Transverse colon (tissue), 4 donors: Measurements from ENCODE around the gene RBM47. TPM values are rescaled to one million over a fixed set of nuclear protein-coding genes. Genes with fewer than 3 reads are reported as not detected.
A peak's percentile ranks its signal among the peaks of the same experiment; 100 is the strongest.

ENCODE experiments used
- DNase-seq: peaks from one replicate; pipeline ENCODE4 v3.0.0-alpha.2; 2019
- H3K27ac ChIP-seq, 4 donors: fragments of 200-600 bp; sonication (generic); 2 replicates each; pipeline ENCODE4 v1.5.1; 2016 to 2018; ENCODE audit warnings: inconsistent platforms in 4 of 4
- H3K27me3 ChIP-seq: fragments of 200-600 bp; sonication (generic); 2 replicates; pipeline ENCODE4 v1.5.1; 2017; ENCODE audit warnings: inconsistent platforms
- H3K36me3 ChIP-seq, 4 donors: fragments of 200-600 bp; sonication (generic); 2 replicates each; pipeline ENCODE4 v1.5.1; 2017 to 2019; ENCODE audit warnings: inconsistent platforms in 4 of 4
- H3K4me1 ChIP-seq, 4 donors: fragments of 200-600 bp; sonication (generic); 2 replicates each; pipeline ENCODE4 v1.5.1; 2017 to 2020; ENCODE audit warnings: inconsistent platforms in 4 of 4
- H3K4me3 ChIP-seq, 4 donors: fragments of 200-600 bp; sonication (generic); 1 replicate in 1 of 4; 2 replicates in 3 of 4; pipeline versions ENCODE4 v1.5.1 to v1.6.1; 2017 to 2019; ENCODE audit warnings: inconsistent platforms in 4 of 4
- H3K9me3 ChIP-seq, 2 donors: fragments of 200-600 bp; sonication (generic); 2 replicates each; pipeline ENCODE4 v1.5.1; 2017 to 2019; ENCODE audit warnings: inconsistent platforms in 2 of 2
- EP300 ChIP-seq: sonication (generic); formaldehyde crosslinking; IDR thresholded peaks from one replicate; pipeline ENCODE4 v1.6.1; 2017; ENCODE audit warnings: antibody characterized with exemption, low read depth
- POLR2A ChIP-seq: fragments of 450-650 bp; IDR thresholded peaks from one replicate; pipeline ENCODE4 v1.6.1; 2016; ENCODE audit warnings: antibody characterized with exemption, mild to moderate bottlenecking, moderate library complexity
- POLR2AphosphoS5 ChIP-seq, 3 donors: sonication (generic); formaldehyde crosslinking; IDR thresholded peaks; one replicate each; pipeline ENCODE4 v1.6.1; 2016; ENCODE audit warnings: antibody characterized with exemption in 3 of 3
- WGBS, 2 donors: methylation state at CpG; one replicate each; pipeline ENCODE4 v1.1.5; 2018; ENCODE audit warnings: low coverage in 1 of 2; 5-methylcytosine and 5-hydroxymethylcytosine counted together
- in situ Hi-C, 4 donors: fragments of 200-750 bp; cut with MboI; loops; one replicate each; pipeline versions ENCODE4 v1.15.0 to v1.15.1; 2017; ENCODE audit warnings: low sequenced_read_pairs in 3 of 4, low pct_ligation_motif_present in 1 of 4, low pct_unique_long_range_greater_than_20kb in 1 of 4
- intact Hi-C: fragments of 100-400 bp; cut with DNase I; formaldehyde crosslinking; loops from one replicate; pipeline ENCODE4 v1.15.1; 2023; ENCODE audit warnings: low total_unique reads
- total RNA-seq, 4 donors: library from RNA; depleted of rRNA; stranded (reverse); fragments of >200 nt; gene quantifications; one replicate each; pipeline ENCODE4 v1.1.0, GENCODE V29; 2016
- TF ChIP-seq, protein P1 (sequence below), 5 experiments: fragments of 200-600 bp in 3 of 5; fragments of 450-650 bp in 2 of 5; sonication (generic) in 3 of 5; IDR thresholded peaks; 1 replicate in 2 of 5; 2 replicates in 3 of 5; pipeline ENCODE4 v1.5.1; 2016 to 2017; ENCODE audit warnings: antibody characterized with exemption in 5 of 5, inconsistent platforms in 3 of 5, mild to moderate bottlenecking in 2 of 5, moderate library complexity in 1 of 5

RBM47 gene
- total RNA-seq, 4 donors from 2014 or later, result 273 to 667 (median 572) TPM

DNA sequence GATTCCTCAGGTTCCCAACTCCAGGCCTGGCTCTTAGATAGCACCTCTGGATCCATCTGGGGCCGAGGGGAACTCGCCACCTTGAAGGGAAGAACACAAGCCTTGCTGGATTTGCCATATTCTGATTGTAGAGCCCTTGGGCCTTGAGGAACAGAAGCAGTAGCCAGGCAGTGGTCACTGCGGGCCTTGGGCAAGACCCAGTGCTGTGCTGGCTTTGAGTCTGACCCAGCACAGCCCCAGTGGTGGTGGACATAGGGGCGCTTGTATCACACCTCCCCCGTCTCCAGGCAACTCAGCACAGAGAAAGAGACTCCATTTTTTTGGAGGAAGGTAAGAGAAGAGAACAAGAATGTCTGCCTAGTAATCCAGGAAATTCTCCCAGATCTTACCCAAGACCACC is 249.0 kb downstream of the RBM47 start:
- intact Hi-C loops, result no loop called here
- in situ Hi-C loops, result no loop called here
- TF ChIP-seq, protein P1, sequence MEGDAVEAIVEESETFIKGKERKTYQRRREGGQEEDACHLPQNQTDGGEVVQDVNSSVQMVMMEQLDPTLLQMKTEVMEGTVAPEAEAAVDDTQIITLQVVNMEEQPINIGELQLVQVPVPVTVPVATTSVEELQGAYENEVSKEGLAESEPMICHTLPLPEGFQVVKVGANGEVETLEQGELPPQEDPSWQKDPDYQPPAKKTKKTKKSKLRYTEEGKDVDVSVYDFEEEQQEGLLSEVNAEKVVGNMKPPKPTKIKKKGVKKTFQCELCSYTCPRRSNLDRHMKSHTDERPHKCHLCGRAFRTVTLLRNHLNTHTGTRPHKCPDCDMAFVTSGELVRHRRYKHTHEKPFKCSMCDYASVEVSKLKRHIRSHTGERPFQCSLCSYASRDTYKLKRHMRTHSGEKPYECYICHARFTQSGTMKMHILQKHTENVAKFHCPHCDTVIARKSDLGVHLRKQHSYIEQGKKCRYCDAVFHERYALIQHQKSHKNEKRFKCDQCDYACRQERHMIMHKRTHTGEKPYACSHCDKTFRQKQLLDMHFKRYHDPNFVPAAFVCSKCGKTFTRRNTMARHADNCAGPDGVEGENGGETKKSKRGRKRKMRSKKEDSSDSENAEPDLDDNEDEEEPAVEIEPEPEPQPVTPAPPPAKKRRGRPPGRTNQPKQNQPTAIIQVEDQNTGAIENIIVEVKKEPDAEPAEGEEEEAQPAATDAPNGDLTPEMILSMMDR (IDR thresholded peaks at IDR 0.05), result no peak
- no peak for TF ChIP-seq EP300
- TF ChIP-seq POLR2AphosphoS5 (IDR thresholded peaks at IDR 0.05), result no peak
- no peak for TF ChIP-seq POLR2A
- no peak overlapping the region for H3K27ac ChIP-seq
- peaks cover 0 to 17% (median 9%) of the 10 kb centered on the region in 4 donors for H3K4me1 ChIP-seq
- DNase-seq, result no peak
- H3K4me3 ChIP-seq, result no peak overlapping the region
- H3K9me3 ChIP-seq, result no peaks in the 10 kb centered on the region
- 74 to 75% methylated on average over 2 to 5 of the region's 5 CpGs for WGBS, 2 donors
- H3K36me3 ChIP-seq, result no peaks in the 10 kb centered on the region
- no peaks in the 10 kb centered on the region for H3K27me3 ChIP-seq

DNA sequence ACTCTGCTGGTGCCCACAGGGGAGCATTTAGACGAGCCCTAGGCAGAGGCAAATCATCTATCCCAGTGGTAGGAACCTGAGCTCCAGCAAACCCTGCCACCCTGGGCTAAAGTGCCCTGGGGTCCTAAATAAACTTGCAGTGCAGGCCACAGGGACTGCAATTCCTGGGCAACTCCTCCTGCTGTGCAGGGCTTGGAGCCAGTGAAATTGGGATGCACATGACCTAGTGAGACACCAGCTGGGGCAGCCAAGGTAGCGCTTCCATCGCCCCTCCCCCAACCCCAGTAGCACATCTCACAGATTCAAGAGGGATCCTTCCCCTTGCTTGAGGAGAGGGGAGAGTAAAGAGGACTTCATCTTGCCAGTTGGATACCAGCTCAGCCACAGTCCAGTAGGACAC is 250.4 kb downstream of the RBM47 start:
- H3K4me3 ChIP-seq, result no peak overlapping the region
- DNase-seq, result no peak
- 50% methylated on average over 2 of the region's 3 CpGs; no CpG with 5 or more reads in 1 of the 2 donors for WGBS, 2 donors
- no peaks in the 10 kb centered on the region for H3K36me3 ChIP-seq
- no peaks in the 10 kb centered on the region for H3K9me3 ChIP-seq
- in situ Hi-C loops (no loop called here), intact Hi-C loops (no loop called here)
- no peak overlapping the region for H3K27ac ChIP-seq
- no peaks in the 10 kb centered on the region for H3K27me3 ChIP-seq
- TF ChIP-seq, protein P1 (IDR thresholded peaks at IDR 0.05), result no peak
- no peak for TF ChIP-seq POLR2A
- TF ChIP-seq POLR2AphosphoS5 (IDR thresholded peaks at IDR 0.05), result no peak
- TF ChIP-seq EP300, result no peak
- H3K4me1 ChIP-seq, result peaks cover 0 to 17% (median 9%) of the 10 kb centered on the region in 4 donors

DNA sequence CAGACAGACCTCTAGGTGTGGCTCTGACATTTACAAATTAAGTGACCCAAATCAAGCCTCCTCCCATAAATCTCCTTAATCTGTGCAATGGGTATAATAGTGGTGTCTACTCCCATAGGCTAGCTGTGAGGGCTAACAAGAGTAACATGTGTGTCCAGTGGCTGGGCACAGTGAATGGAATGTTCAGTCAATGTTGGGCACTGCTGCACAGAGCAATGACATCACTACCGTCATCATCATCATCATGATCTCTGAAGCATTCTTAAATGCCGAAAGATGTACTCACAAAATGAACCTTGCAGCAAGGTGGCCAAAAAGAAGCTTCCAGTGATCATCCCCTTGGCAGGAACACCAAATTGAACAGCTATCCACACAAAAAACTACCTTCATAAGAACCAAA is 251.0 kb downstream of the RBM47 start:
- H3K9me3 ChIP-seq, result no peaks in the 10 kb centered on the region
- H3K27me3 ChIP-seq, result no peaks in the 10 kb centered on the region
- WGBS, 2 donors, result 47% methylated on average over 2 of the region's 2 CpGs; no CpG with 5 or more reads in 1 of the 2 donors
- in situ Hi-C loops (no loop called here), intact Hi-C loops (no loop called here)
- peak overlapping the region in 3 of 4 donors; percentile 72 to 75 (median 75) for H3K27ac ChIP-seq
- TF ChIP-seq POLR2AphosphoS5 (IDR thresholded peaks at IDR 0.05) (no peak), EP300 (no peak), POLR2A (no peak)
- TF ChIP-seq, protein P1 (IDR thresholded peaks at IDR 0.05), result no peak
- H3K4me3 ChIP-seq, result no peak overlapping the region
- peaks cover 0 to 17% (median 9%) of the 10 kb centered on the region in 4 donors for H3K4me1 ChIP-seq
- DNase-seq, result no peak
- H3K36me3 ChIP-seq, result no peaks in the 10 kb centered on the region

DNA sequence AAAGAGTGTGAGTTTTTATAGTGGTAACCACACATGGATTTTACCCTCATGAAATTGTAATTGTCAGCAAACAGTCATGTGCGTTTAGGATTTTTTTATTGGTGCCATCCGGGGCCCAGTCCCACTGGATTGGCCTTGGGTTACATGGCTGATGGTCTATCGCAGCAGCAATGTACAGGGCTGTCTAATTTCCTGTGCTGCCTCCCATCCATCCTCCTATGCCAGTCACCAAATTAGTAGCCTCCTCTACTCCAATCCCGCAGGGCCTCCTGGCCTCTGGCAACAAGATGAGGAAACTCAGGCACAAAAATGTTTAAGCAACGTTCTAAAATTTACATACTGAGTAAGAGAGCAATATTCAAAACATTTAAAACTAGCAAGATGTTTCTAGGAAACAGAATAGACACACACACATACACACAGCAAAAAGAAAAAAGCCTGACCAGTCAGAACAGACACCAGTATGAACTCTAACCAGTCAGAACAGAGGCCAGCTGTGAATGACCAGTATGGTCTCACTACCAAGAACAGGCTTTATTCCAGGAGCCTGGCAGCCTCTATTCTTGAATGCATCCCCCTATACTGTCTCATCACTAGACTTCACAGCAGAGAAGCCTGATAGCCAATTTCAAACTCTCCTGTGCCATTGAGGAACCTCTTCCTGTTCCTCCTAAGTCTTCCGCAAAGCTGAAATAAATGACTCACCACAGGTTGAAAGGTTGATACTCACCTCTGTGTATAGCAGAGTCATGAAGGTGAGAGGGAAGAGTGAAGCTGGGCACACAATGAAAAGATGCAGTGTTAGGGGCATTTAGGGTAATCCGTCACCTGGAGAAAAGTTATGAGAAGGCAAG is 251.9 kb downstream of the RBM47 start:
- H3K27ac ChIP-seq, result peak overlapping the region; percentile 72 to 75 (median 75)
- H3K9me3 ChIP-seq, result no peaks in the 10 kb centered on the region
- peak; percentile 41 for DNase-seq
- in situ Hi-C loops (no loop called here), intact Hi-C loops (no loop called here)
- no peak overlapping the region for H3K4me3 ChIP-seq
- TF ChIP-seq EP300 (no peak), POLR2AphosphoS5 (IDR thresholded peaks at IDR 0.05) (peak in 1 of 3 donors; percentile 33)
- 43 to 48% methylated on average over 7 of the region's 7 CpGs for WGBS, 2 donors
- peaks cover 0 to 17% (median 9%) of the 10 kb centered on the region in 4 donors for H3K4me1 ChIP-seq
- no peaks in the 10 kb centered on the region for H3K36me3 ChIP-seq
- no peaks in the 10 kb centered on the region for H3K27me3 ChIP-seq
